Measurements from ENCODE around the gene CDKN1C.
A peak's percentile ranks its signal among the peaks of the same experiment; 100 is the strongest.

The CDKN1C gene

DNA sequence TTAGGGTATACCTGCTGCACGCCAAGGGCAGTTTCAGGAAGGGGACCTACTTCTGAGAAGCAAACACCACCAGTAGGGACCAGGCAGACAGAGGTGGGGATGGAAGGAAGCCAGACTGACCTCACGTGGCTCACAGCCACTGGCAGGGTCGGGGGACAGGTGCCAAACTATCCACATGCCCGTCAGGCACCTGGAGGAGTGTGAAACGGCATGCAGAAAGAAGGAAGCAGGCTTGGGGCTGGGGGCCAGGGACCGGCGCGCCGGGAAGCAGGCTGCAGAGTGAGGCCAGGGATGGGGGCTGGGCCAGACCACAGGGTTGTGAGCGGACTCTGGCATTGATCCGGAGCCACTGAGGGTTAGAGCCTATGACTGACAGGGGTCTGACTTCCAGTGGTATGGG, 47.5 kb downstream of the CDKN1C start:
- H3K4me3 ChIP-seq (ENCODE audit: low read depth, low read length), result no peak overlapping the region
- TF ChIP-seq, protein P1, sequence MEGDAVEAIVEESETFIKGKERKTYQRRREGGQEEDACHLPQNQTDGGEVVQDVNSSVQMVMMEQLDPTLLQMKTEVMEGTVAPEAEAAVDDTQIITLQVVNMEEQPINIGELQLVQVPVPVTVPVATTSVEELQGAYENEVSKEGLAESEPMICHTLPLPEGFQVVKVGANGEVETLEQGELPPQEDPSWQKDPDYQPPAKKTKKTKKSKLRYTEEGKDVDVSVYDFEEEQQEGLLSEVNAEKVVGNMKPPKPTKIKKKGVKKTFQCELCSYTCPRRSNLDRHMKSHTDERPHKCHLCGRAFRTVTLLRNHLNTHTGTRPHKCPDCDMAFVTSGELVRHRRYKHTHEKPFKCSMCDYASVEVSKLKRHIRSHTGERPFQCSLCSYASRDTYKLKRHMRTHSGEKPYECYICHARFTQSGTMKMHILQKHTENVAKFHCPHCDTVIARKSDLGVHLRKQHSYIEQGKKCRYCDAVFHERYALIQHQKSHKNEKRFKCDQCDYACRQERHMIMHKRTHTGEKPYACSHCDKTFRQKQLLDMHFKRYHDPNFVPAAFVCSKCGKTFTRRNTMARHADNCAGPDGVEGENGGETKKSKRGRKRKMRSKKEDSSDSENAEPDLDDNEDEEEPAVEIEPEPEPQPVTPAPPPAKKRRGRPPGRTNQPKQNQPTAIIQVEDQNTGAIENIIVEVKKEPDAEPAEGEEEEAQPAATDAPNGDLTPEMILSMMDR (IDR thresholded peaks at IDR 0.05; ENCODE audit: control insufficient read depth, extremely low read depth, insufficient read depth), result no peak
- DNase-seq (ENCODE audit: low read depth), result no peak

DNA sequence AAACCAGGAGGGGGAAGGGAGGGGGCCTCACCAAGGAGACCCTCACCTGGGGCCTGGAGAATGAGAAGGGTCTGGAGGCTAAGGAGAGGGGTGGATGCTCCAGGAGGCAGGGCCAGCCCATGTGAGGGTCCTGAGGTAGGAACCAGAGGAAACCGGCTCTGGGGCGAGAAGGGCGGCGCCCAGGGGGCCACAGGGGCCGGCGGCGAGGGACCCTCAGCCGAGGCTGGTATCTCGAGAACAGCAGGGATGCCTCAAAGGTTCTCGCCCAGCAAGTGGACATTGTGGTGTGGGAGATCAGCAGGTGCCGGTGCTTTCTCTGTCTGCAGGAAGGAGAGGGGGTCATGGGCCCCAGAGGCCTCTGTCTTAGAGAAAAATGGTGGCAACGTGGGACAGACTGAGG, 47.9 kb downstream of the CDKN1C start:
- no peak overlapping the region for H3K4me3 ChIP-seq (ENCODE audit: low read depth, low read length)
- DNase-seq (ENCODE audit: low read depth), result no peak
- TF ChIP-seq, protein P1 (IDR thresholded peaks at IDR 0.05; ENCODE audit: control insufficient read depth, extremely low read depth, insufficient read depth), result no peak

- no peak overlapping the region for H3K4me3 ChIP-seq (ENCODE audit: low read depth, low read length)
- TF ChIP-seq, protein P1 (IDR thresholded peaks at IDR 0.05; ENCODE audit: control insufficient read depth, extremely low read depth, insufficient read depth), result 0 out of 2 replicates have a peak, but pooled peaks have one; percentile 9
- peak; percentile 15 for DNase-seq (ENCODE audit: low read depth)
Observed at GRCh38 chr11:2837096-2837601, 48.4 kb downstream of the CDKN1C start.

- DNase-seq (ENCODE audit: low read depth), result no peak
- TF ChIP-seq, protein P1 (IDR thresholded peaks at IDR 0.05; ENCODE audit: control insufficient read depth, extremely low read depth, insufficient read depth), result no peak
- no peak overlapping the region for H3K4me3 ChIP-seq (ENCODE audit: low read depth, low read length)
Observed at GRCh38 chr11:2836315-2837095, 49.1 kb downstream of the CDKN1C start.

DNA sequence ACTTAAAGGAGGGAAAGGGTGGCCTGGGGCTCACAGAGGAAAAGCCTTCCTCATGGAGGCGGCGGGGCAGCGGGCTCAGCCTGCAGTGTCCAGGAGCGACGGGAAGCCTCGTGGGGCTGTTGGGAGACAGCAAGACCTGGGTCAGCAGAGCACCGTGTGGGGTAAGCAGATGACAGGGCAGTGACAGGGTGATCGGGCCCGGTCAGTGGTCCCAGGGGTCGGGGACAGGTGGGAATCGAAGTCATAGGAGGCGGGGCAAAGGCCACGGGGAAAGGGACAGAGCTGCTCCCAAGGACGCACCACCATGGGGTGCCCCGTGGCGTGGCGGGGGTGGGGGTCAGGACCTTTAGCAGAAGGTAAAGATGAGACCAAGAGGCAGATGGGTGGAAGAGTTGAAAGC, 49.8 kb downstream of the CDKN1C start:
- no peak overlapping the region for H3K4me3 ChIP-seq (ENCODE audit: low read depth, low read length)
- TF ChIP-seq, protein P1 (IDR thresholded peaks at IDR 0.05; ENCODE audit: control insufficient read depth, extremely low read depth, insufficient read depth), result no peak
- no peak for DNase-seq (ENCODE audit: low read depth)

DNA sequence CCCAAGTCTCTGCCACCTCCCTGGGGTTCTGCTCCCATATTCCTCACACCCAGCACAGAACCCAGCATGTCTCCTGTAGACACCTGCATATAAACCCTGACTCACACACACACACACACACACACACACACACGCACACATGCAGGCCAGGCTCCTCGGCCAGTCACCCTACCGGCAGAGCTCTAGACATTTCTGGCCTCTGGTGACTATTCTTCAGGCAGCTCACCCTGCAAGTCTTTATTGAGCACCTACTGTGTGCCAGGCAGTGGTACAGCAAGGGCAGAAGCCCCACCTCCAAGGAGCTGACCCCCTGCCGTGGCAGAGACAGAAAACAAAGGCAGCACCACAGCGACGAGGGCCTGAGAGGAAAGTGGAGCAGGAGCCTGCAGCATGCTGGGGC, 50.3 kb downstream of the CDKN1C start:
- no peak overlapping the region for H3K4me3 ChIP-seq (ENCODE audit: low read depth, low read length)
- TF ChIP-seq, protein P1 (IDR thresholded peaks at IDR 0.05; ENCODE audit: control insufficient read depth, extremely low read depth, insufficient read depth), result no peak
- DNase-seq (ENCODE audit: low read depth), result no peak
